GM12878 (cell line): Measurements from ENCODE around the gene STK11. TPM values are rescaled to one million over a fixed set of nuclear protein-coding genes. Genes with fewer than 3 reads are reported as not detected.
A peak's percentile ranks its signal among the peaks of the same experiment; 100 is the strongest.

ENCODE experiments used
- CHD1 ChIP-seq: IDR thresholded peaks from 2 replicates; pipeline ENCODE4 v1.6.1; 2012; ENCODE audit warnings: low read depth, low read length, improper control_type of control experiment
- ESRRA ChIP-seq: IDR thresholded peaks from 2 replicates; pipeline ENCODE4 v1.6.1; 2012; ENCODE audit warnings: mild to moderate bottlenecking, low read length, improper control_type of control experiment
- FOXK2 ChIP-seq: fragments of 450-650 bp; IDR thresholded peaks from 2 replicates; pipeline ENCODE4 v1.6.1; 2017; ENCODE audit warnings: mild to moderate bottlenecking, moderate library complexity
- HSF1 ChIP-seq: fragments of 150-350 bp; IDR thresholded peaks from 2 replicates; pipeline ENCODE4 v1.6.1; 2014; ENCODE audit warnings: mild to moderate bottlenecking, low read depth, low read length
- LARP7 ChIP-seq: fragments of 450-650 bp; IDR thresholded peaks from 2 replicates; pipeline ENCODE4 v1.6.1; 2017; ENCODE audit warnings: mild to moderate bottlenecking
- MAX ChIP-seq: IDR thresholded peaks from 2 replicates; pipeline ENCODE4 v1.6.1; 2012; ENCODE audit warnings: low read depth, low read length, improper control_type of control experiment
- MTA3 ChIP-seq: IDR thresholded peaks from 2 replicates; pipeline ENCODE4 v1.6.1; 2012; ENCODE audit warnings: low read length, inconsistent platforms, borderline replicate concordance
- PAX8 ChIP-seq: fragments of 450-650 bp; IDR thresholded peaks from 2 replicates; pipeline ENCODE4 v1.6.1; 2017; ENCODE audit warnings: mild to moderate bottlenecking, moderate library complexity
- PBX3 ChIP-seq: IDR thresholded peaks from 2 replicates; pipeline ENCODE4 v1.6.1; 2011; ENCODE audit warnings: mild to moderate bottlenecking, low read depth, low read length, moderate library complexity; ENCODE audit not compliant: insufficient replicate concordance
- RAD21 ChIP-seq: IDR thresholded peaks from 2 replicates; pipeline ENCODE4 v1.6.1; 2011; ENCODE audit warnings: mild to moderate bottlenecking, low read depth, low read length, moderate library complexity; ENCODE audit not compliant: insufficient read depth
- RCOR1 ChIP-seq: conservative IDR thresholded peaks from 2 replicates; pipeline ENCODE4 v1.6.1; 2012; ENCODE audit warnings: low read depth, low read length, improper control_type of control experiment
- TAF1 ChIP-seq: IDR thresholded peaks from 2 replicates; pipeline ENCODE4 v1.6.1; 2011; ENCODE audit warnings: mild to moderate bottlenecking, low read depth, low read length, borderline replicate concordance
- ZBTB11 ChIP-seq: fragments of 450-650 bp; formaldehyde crosslinking; IDR thresholded peaks from 2 replicates; pipeline ENCODE4 v1.5.0; 2022; ENCODE audit warnings: mild to moderate bottlenecking, missing genetic modification characterization
- ZBTB33 ChIP-seq: fragments of 450-650 bp; IDR thresholded peaks from 2 replicates; pipeline ENCODE4 v1.6.1; 2017; ENCODE audit warnings: mild to moderate bottlenecking
- ZNF687 ChIP-seq: fragments of 450-650 bp; IDR thresholded peaks from 2 replicates; pipeline ENCODE4 v1.6.1; 2017; ENCODE audit warnings: mild to moderate bottlenecking, moderate library complexity
- polyA plus RNA-seq, 11 experiments: library from polyadenylated mRNA; depleted of rRNA in 4 of 11; unstranded in 6 of 11; stranded (reverse) in 5 of 11; fragments of >200 nt; fragmentation: Nextera tagmentation in 4 of 11; fragmentation: Illumina TruSeq in 1 of 11; extraction: Ambion mirVana in 4 of 11; extraction: Trizol in 1 of 11; gene quantifications; 1 replicate in 1 of 11; 2 replicates in 10 of 11; pipeline versions ENCODE4 v1.2.1 to v1.2.3, GENCODE V29; 2011 to 2016; ENCODE audit warnings: inconsistent platforms in 2 of 11, missing spikeins in 2 of 11, low read depth in 1 of 11
- total RNA-seq, 4 experiments: library from RNA; depleted of rRNA in 3 of 4; stranded (reverse); fragments of >200 nt in 3 of 4; fragmentation: Illumina TruSeq in 1 of 4; extraction: Trizol in 1 of 4; gene quantifications; 2 replicates each; pipeline versions ENCODE4 v1.2.1 to v1.2.3, GENCODE V29; 2013 to 2021

The STK11 gene
- total and polyA plus RNA-seq, 10 of the 15 experiments (the other 5 are each of a cell fraction or from before 2014, with no cell fraction given), result 0.33 to 71.0 (median 23.8) TPM

GRCh38 chr19:1239796-1240737 is 34.5 kb downstream of the STK11 start (continued):
- TF ChIP-seq HSF1 (no peak), FOXK2 (no peak), PBX3 (no peak), MTA3 (no peak), MAX (peak; percentile 40; the same call in 1 of the 2 replicates), TAF1 (no peak), ZBTB33 (no peak), RAD21 (peak; percentile 77), RCOR1 (no peak), LARP7 (no peak; the same call in none of the 2 replicates), PAX8 (no peak), ZNF687 (peak; percentile 67), CHD1 (no peak), ESRRA (peak; percentile 86; the same call in 1 of the 2 replicates), ZBTB11 (CRISPR knock-in tag) (no peak)
